ENCODE measurements around the gene ERGIC1. TPM values are rescaled to one million over a fixed set of nuclear protein-coding genes. Genes with fewer than 3 reads are reported as not detected.

The ERGIC1 gene
- total RNA-seq, 2 donors from 2014 or later: 173 to 191 TPM

GRCh38 chr5:172931001-172931536 is 97.0 kb downstream of the ERGIC1 start:
- no peak overlapping the region for H3K4me3 ChIP-seq
- no peaks in the 10 kb centered on the region for H3K9me3 ChIP-seq
- H3K36me3 ChIP-seq: no peaks in the 10 kb centered on the region
- no peaks in the 10 kb centered on the region for H3K4me1 ChIP-seq
- no peak for TF ChIP-seq CTCF (IDR thresholded peaks at IDR 0.05)
- DNase-seq: no peak
- H3K27me3 ChIP-seq: no peaks in the 10 kb centered on the region
- H3K27ac ChIP-seq: no peak overlapping the region
- intact Hi-C loops (cut with DNase I): loop anchor here (10.0 kb wide), 1 partner anchor 466 kb away; no protein-coding TSS in a partner anchor
- H3K9ac ChIP-seq (ENCODE audit: low read depth in 2 of 2, low read length in 2 of 2): no peak overlapping the region

GRCh38 chr5:172932313-172933017 is 98.4 kb downstream of the ERGIC1 start:
- no peaks in the 10 kb centered on the region for H3K9me3 ChIP-seq
- H3K27me3 ChIP-seq: no peaks in the 10 kb centered on the region
- H3K9ac ChIP-seq (ENCODE audit: low read depth in 2 of 2, low read length in 2 of 2): no peak overlapping the region
- TF ChIP-seq CTCF (IDR thresholded peaks at IDR 0.05): peak; percentile 93
- DNase-seq: peak; percentile 63
- no peak overlapping the region for H3K4me3 ChIP-seq
- H3K36me3 ChIP-seq: no peaks in the 10 kb centered on the region
- no peak overlapping the region for H3K27ac ChIP-seq
- H3K4me1 ChIP-seq: no peaks in the 10 kb centered on the region
- intact Hi-C loops (cut with DNase I): loop anchor here (2.0 to 10.0 kb wide), 2 partner anchors 216 to 468 kb away; no protein-coding TSS in a partner anchor

- Histone ChIP-seq H3K9ac (ENCODE audit: low read depth in 2 of 2, low read length in 2 of 2) (no peak overlapping the region), H3K4me3 (no peak overlapping the region), H3K4me1 (no peaks in the 10 kb centered on the region), H3K27ac (no peak overlapping the region), H3K36me3 (no peaks in the 10 kb centered on the region), H3K27me3 (no peaks in the 10 kb centered on the region), H3K9me3 (no peaks in the 10 kb centered on the region)
- TF ChIP-seq CTCF (IDR thresholded peaks at IDR 0.05): no peak
- no peak for DNase-seq
- intact Hi-C loops (cut with DNase I): loop anchor here (2.0 to 10.0 kb wide), 2 partner anchors 216 to 468 kb away; no protein-coding TSS in a partner anchor
Observed at GRCh38 chr5:172933238-172933637, 99.2 kb downstream of the ERGIC1 start.

- DNase-seq: no peak
- intact Hi-C loops (cut with DNase I): loop anchor here (10.0 kb wide), 1 partner anchor 470 kb away; no protein-coding TSS in a partner anchor
- no peak overlapping the region for H3K4me3 ChIP-seq
- no peak for TF ChIP-seq CTCF (IDR thresholded peaks at IDR 0.05)
- no peaks in the 10 kb centered on the region for H3K27me3 ChIP-seq
- H3K4me1 ChIP-seq: no peaks in the 10 kb centered on the region
- H3K36me3 ChIP-seq: no peaks in the 10 kb centered on the region
- H3K27ac ChIP-seq: no peak overlapping the region
- no peaks in the 10 kb centered on the region for H3K9me3 ChIP-seq
- no peak overlapping the region for H3K9ac ChIP-seq (ENCODE audit: low read depth in 2 of 2, low read length in 2 of 2)
Observed at GRCh38 chr5:172935096-172935495, 101.0 kb downstream of the ERGIC1 start.

GRCh38 chr5:172936401-172936800 is 102.3 kb downstream of the ERGIC1 start:
- Histone ChIP-seq H3K9ac (ENCODE audit: low read depth in 2 of 2, low read length in 2 of 2) (no peak overlapping the region), H3K27ac (no peak overlapping the region), H3K36me3 (no peaks in the 10 kb centered on the region), H3K9me3 (no peaks in the 10 kb centered on the region), H3K27me3 (no peaks in the 10 kb centered on the region), H3K4me3 (no peak overlapping the region), H3K4me1 (no peaks in the 10 kb centered on the region)
- intact Hi-C loops (cut with DNase I): loop anchor here (10.0 kb wide), 1 partner anchor 472 kb away; no protein-coding TSS in a partner anchor
- TF ChIP-seq CTCF (IDR thresholded peaks at IDR 0.05): no peak
- DNase-seq: no peak
